H1 (cell line): ENCODE results near the gene RRP1B. TPM values are rescaled to one million over a fixed set of nuclear protein-coding genes. Genes with fewer than 3 reads are reported as not detected.

Experiments used
- BACH1 ChIP-seq: IDR thresholded peaks from 2 replicates; pipeline ENCODE4 v1.6.1; 2012; ENCODE audit warnings: low read length, improper control_type of control experiment
- CTCF ChIP-seq, 3 experiments: IDR thresholded peaks; 1 replicate in 2 of 3; 2 replicates in 1 of 3; pipeline versions ENCODE4 v1.5.1 to v1.6.1; 2011; ENCODE audit warnings: low read length in 3 of 3, mild to moderate bottlenecking in 3 of 3, inconsistent platforms in 2 of 3, low read depth in 1 of 3, moderate library complexity in 1 of 3; ENCODE audit not compliant: insufficient read depth in 1 of 3; ENCODE audit errors: control extremely low read depth in 1 of 3
- E2F6 ChIP-seq: IDR thresholded peaks from 2 replicates; pipeline ENCODE4 v1.6.1; 2012; ENCODE audit warnings: inconsistent platforms
- EGR1 ChIP-seq: IDR thresholded peaks from 2 replicates; pipeline ENCODE4 v1.6.1; 2011; ENCODE audit warnings: low read depth, low read length, borderline replicate concordance
- GABPA ChIP-seq: IDR thresholded peaks from 2 replicates; pipeline ENCODE4 v1.6.1; 2011; ENCODE audit warnings: mild to moderate bottlenecking, low read length, moderate library complexity, borderline replicate concordance; ENCODE audit not compliant: insufficient read depth
- KDM1A ChIP-seq: fragments of 200-600, 300-600 bp; sonication (generic); IDR thresholded peaks from 2 replicates; pipeline ENCODE4 v1.7.1; 2016; ENCODE audit warnings: mild to moderate bottlenecking, low read length, borderline replicate concordance
- MAX ChIP-seq: IDR thresholded peaks from 2 replicates; pipeline ENCODE4 v1.6.1; 2012; ENCODE audit warnings: inconsistent platforms
- PHF8 ChIP-seq: fragments of 200-600 bp; sonication (generic); conservative IDR thresholded peaks from 2 replicates; pipeline ENCODE4 v1.7.1; 2012; ENCODE audit warnings: low read depth, mild to moderate bottlenecking, inconsistent platforms, low read length, moderate library complexity
- POLR2A ChIP-seq, 2 experiments: IDR thresholded peaks; 1 replicate in 1 of 2; 2 replicates in 1 of 2; pipeline ENCODE4 v1.6.1; 2011; ENCODE audit warnings: low read depth in 2 of 2, low read length in 2 of 2, mild to moderate bottlenecking in 2 of 2; ENCODE audit errors: control extremely low read depth in 1 of 2
- RAD21 ChIP-seq, 2 experiments: IDR thresholded peaks in 1 of 2; conservative IDR thresholded peaks in 1 of 2; 2 replicates each; pipeline ENCODE4 v1.6.1; 2011; ENCODE audit warnings: low read depth in 2 of 2, low read length in 2 of 2, improper control_type of control experiment in 1 of 2, inconsistent platforms in 1 of 2, mild to moderate bottlenecking in 1 of 2, moderate library complexity in 1 of 2
- RFX5 ChIP-seq: IDR thresholded peaks from 2 replicates; pipeline ENCODE4 v1.6.1; 2011; ENCODE audit warnings: low read depth, low read length, improper control_type of control experiment, borderline replicate concordance
- RNF2 ChIP-seq: fragments of 200-900, 300-1000 bp; sonication (generic); IDR thresholded peaks from 2 replicates; pipeline ENCODE4 v1.7.1; 2016; ENCODE audit warnings: borderline replicate concordance, low read depth, mild to moderate bottlenecking, antibody characterized with exemption, low read length; ENCODE audit not compliant: poor library complexity, severe bottlenecking; ENCODE audit errors: missing control alignments
- RXRA ChIP-seq: IDR thresholded peaks from 2 replicates; pipeline ENCODE4 v1.6.1; 2011; ENCODE audit warnings: low read depth, mild to moderate bottlenecking, low read length, moderate library complexity; ENCODE audit not compliant: insufficient read depth
- TAF7 ChIP-seq: optimal IDR thresholded peaks from 2 replicates; pipeline ENCODE3; 2011; ENCODE audit warnings: low read depth, mild to moderate bottlenecking, inconsistent platforms, low read length, moderate library complexity, borderline replicate concordance
- TBP ChIP-seq: IDR thresholded peaks from 2 replicates; pipeline ENCODE4 v1.6.1; 2011; ENCODE audit warnings: low read depth, low read length, improper control_type of control experiment
- USF2 ChIP-seq: IDR thresholded peaks from 2 replicates; pipeline ENCODE4 v1.6.1; 2011; ENCODE audit warnings: low read length, improper control_type of control experiment
- polyA plus RNA-seq, 7 experiments: library from polyadenylated mRNA; depleted of rRNA in 3 of 7; stranded (reverse) in 5 of 7; unstranded in 2 of 7; fragments of >200 nt in 5 of 7; fragments of 200-250 nt in 2 of 7; gene quantifications; 1 replicate in 5 of 7; 2 replicates in 1 of 7; 4 replicates in 1 of 7; pipeline versions ENCODE4 v1.2.1 to v1.2.3, GENCODE V29; 2011 to 2013; ENCODE audit warnings: missing spikeins in 2 of 7, mixed read lengths in 2 of 7
- total RNA-seq: library from RNA; stranded (reverse); fragmentation: NEBNext Ultra II Directional; extraction: Animal tissue kit (Norgen Biotek cat#: 25700); gene quantifications from 2 replicates; pipeline ENCODE4 v1.2.1, GENCODE V29; 2021

The RRP1B gene
- total and polyA plus RNA-seq, 2 of the 8 experiments (the other 6 are each of a cell fraction or from before 2014, with no cell fraction given) = 25.8 to 97.3 TPM

GRCh38 chr21:43728467-43729390 is 69.4 kb downstream of the RRP1B start (continued):
- TF ChIP-seq CTCF (IDR thresholded peaks at IDR 0.05; ENCODE audit: control extremely low read depth in 1 of 3, insufficient read depth in 1 of 3, low read depth in 1 of 3, low read length in 3 of 3) = peak in 1 of 3 experiments; percentile 15; a peak in 1 of 4 replicates
- peak; percentile 67 for TF ChIP-seq TBP
- 0 out of 2 replicates have a peak, but pooled peaks have one; percentile 17 for TF ChIP-seq KDM1A
- peak; percentile 86 for TF ChIP-seq MAX
- TF ChIP-seq RAD21 (IDR thresholded peaks at IDR 0.05 in 1 of 2, conservative IDR thresholded peaks at IDR 0.05 in 1 of 2; ENCODE audit: low read depth in 2 of 2, low read length in 2 of 2) = 0 out of 4 replicates have a peak, but pooled peaks of 1 of the 2 experiments have one; percentile 14
- TF ChIP-seq RNF2 = no peak
- TF ChIP-seq E2F6 = 0 out of 2 replicates have a peak, but pooled peaks have one; percentile 39
- peak; percentile 56 for TF ChIP-seq PHF8
- TF ChIP-seq USF2 = 0 out of 2 replicates have a peak, but pooled peaks have one; percentile 9
- no peak for TF ChIP-seq BACH1
- TF ChIP-seq TAF7 = peak; percentile 17
- TF ChIP-seq RXRA = no peak
- TF ChIP-seq GABPA = peak; percentile 97
- peak in 1 of 2 experiments; percentile 82; a peak in 2 of 3 replicates for TF ChIP-seq POLR2A (IDR thresholded peaks at IDR 0.05; ENCODE audit: control extremely low read depth in 1 of 2, low read depth in 2 of 2, low read length in 2 of 2)
- TF ChIP-seq RFX5 = no peak
- TF ChIP-seq EGR1 = peak; percentile 35; the same call in 1 of the 2 replicates
